IPS DF 6.9 (cell line): ENCODE measurements around the gene NEURL1B.
"Not testable (repeated sequence)": the region's sequence is repeated elsewhere in the genome, so short reads cannot be mapped to it uniquely, and the experiment has no call there.

ENCODE experiments used
- DNase-seq: peaks from one replicate; pipeline ENCODE4 v3.0.0-alpha.2; 2013; ENCODE audit warnings: low read depth, low spot score
- H3K27ac ChIP-seq: one replicate; pipeline ENCODE4 v1.5.1; 2013; ENCODE audit warnings: low read length, control low read depth
- H3K27me3 ChIP-seq: 2 replicates; pipeline ENCODE4 v1.6.1; 2013; ENCODE audit warnings: mild to moderate bottlenecking, low read length; ENCODE audit not compliant: control insufficient read depth, insufficient read depth
- H3K36me3 ChIP-seq: 2 replicates; pipeline ENCODE4 v1.6.1; 2013; ENCODE audit warnings: low read length; ENCODE audit not compliant: control insufficient read depth, insufficient read depth
- H3K4me1 ChIP-seq: 2 replicates; pipeline ENCODE4 v1.6.1; 2013; ENCODE audit warnings: low read length; ENCODE audit not compliant: control insufficient read depth, insufficient read depth
- H3K4me3 ChIP-seq: 2 replicates; pipeline ENCODE4 v1.5.1; 2013; ENCODE audit warnings: mild to moderate bottlenecking, low read length
- H3K9me3 ChIP-seq: 2 replicates; pipeline ENCODE4 v1.6.1; 2013; ENCODE audit warnings: low read length, inconsistent platforms; ENCODE audit not compliant: control insufficient read depth, insufficient read depth
- WGBS: extraction: QIAGEN DNeasy Blood & Tissue Kit; methylation state at CpG from one replicate; pipeline ENCODE4 v1.1.7; 2013; ENCODE audit warnings: mixed read lengths, missing lambda C conversion rate; ENCODE audit not compliant: insufficient read length, insufficient coverage; 5-methylcytosine and 5-hydroxymethylcytosine counted together

The NEURL1B gene

DNA sequence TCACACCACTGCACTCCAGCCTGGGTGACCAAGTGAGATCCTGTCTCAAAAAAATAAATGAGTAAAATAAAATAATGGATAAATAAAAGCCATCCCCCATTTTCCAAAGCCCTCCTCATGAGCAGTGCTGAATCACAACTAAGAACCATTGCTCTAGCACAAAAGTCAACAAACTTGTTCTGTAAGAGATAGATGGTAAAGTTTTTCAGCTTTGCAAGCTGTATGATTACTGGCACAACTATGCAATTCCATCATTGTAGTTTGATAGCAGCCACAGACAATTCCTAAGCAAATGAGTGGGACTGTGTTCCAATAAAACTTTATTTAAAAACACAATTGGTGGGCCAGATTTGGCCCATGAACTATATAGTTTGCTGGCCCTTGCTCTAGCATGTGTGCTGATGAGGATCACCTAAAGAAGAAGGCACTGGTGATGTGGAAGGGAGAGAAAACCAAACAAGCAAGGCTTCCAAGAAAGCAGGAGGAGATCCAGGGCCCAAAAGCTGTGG, 64.6 kb downstream of the NEURL1B start:
- no peak for DNase-seq
- Histone ChIP-seq H3K36me3 (no peaks in the 10 kb centered on the region), H3K27me3 (no peaks in the 10 kb centered on the region), H3K9me3 (no peaks in the 10 kb centered on the region), H3K4me3 (no peak overlapping the region), H3K4me1 (peaks cover 3% of the 10 kb centered on the region; the same call in 1 of the 2 replicates), H3K27ac (no peak overlapping the region)

DNA sequence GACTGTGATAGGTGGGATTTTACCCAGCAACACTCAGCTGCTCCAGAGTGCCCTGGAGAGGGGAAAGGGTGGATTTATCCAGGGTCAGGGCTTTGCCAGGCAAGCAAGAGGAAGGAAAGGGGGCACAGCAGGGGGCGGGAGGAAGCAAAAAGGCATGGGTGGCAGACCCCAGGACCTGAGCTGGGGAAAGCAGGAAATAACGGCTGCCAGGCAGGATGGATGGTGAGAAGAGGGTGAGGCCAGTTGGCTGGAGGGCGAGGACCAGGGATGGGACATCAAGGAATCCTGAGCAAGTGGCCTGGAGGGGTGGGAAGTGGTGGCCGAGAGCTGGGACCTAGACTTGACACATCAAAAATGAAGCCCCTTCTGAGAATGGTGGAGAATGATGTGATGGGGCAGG, 65.7 kb downstream of the NEURL1B start:
- H3K4me1 ChIP-seq: no peaks in the 10 kb centered on the region
- H3K27ac ChIP-seq: no peak overlapping the region
- H3K27me3 ChIP-seq: no peaks in the 10 kb centered on the region
- no peaks in the 10 kb centered on the region for H3K36me3 ChIP-seq
- no CpG with 5 or more reads among the region's 4 CpGs for WGBS
- H3K4me3 ChIP-seq: no peak overlapping the region
- H3K9me3 ChIP-seq: no peaks in the 10 kb centered on the region
- no peak for DNase-seq

DNA sequence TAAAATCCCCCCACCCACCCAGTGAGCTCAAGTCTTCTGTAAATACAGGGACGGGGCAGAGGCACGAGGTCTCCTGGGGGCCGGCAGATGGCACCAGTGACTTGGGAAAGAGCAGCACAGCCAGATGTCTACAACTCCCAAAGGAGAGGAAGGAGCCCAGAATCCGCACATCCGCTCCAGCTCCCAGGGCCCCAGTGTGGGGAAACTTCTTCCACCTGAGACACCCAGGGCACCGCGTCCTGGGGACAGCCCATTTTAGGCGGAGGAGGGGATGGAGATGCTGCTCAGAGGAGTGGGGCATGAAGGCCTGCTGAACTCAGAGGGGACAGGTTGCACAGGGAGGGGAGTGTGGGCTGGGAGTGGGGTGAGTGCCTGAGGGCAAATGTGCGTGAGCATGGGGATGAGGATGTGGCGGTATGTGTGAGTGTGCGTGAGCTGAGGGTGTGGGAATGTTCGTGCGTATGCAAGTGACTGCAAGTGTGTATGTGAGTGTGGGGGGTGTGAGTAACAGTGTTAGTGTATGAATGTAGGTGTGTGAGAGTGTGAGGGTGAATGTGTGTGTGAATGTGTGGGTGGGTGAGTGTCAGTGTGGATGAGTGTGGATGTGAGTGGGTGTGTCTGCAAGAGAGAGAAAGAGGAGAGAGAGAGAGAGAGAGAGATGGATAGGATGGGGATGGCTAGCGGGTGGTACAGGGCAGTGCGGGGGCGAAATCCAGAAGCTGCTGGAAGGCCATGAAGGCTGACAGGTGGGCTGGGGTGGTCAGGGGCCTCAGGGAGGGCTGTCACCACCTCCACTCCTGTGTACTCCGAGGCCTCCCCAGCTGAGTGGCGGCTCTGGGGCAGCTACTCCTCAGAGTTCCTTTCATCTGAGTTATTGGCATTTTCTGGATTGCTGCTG, 66.5 kb downstream of the NEURL1B start:
- 100% methylated on average over 2 of the region's 18 CpGs for WGBS
- Histone ChIP-seq H3K36me3 (no peaks in the 10 kb centered on the region), H3K27me3 (no peaks in the 10 kb centered on the region), H3K4me1 (no peaks in the 10 kb centered on the region), H3K27ac (no peak overlapping the region), H3K9me3 (no peaks in the 10 kb centered on the region), H3K4me3 (no peak overlapping the region)
- no peak for DNase-seq

DNA sequence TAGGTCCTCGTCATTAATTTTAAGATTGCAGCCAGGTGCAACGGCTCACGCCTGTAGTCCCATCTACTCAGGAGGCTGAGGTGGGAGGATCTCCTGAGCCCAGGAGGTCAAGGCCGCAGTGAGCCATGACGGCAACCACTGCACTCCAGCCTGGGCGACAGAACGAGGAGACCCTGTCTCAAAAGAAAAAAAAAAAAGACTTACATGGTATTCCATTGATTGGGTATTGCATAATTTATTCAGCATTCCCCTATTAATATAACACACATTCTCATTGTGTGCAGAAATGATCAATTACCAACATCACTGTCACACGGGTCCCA, 67.1 kb downstream of the NEURL1B start:
- no peak overlapping the region for H3K27ac ChIP-seq
- DNase-seq: no peak
- WGBS: no CpG with 5 or more reads among the region's 8 CpGs
- H3K36me3 ChIP-seq: no peaks in the 10 kb centered on the region
- no peaks in the 10 kb centered on the region for H3K9me3 ChIP-seq
- H3K27me3 ChIP-seq: no peaks in the 10 kb centered on the region
- H3K4me3 ChIP-seq: no peak overlapping the region
- H3K4me1 ChIP-seq: no peaks in the 10 kb centered on the region

DNA sequence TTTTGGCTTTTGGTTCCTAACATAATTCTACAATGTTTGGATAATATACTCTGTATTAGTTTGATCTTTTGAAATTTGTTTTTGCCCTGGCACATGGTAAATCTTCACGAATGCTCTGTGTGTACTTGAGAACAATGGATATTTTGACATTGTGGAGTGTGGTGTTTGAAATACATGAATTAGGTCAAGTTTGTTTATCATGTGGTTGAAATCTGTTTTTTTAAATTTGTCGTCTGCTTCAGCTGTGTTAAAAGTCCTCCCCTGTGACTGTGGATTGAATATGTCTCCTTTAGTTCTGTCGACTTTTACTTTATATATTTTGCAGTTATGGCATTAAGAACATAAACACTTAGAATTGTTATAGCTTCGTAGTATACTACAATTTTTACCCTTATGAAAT, 69.6 kb downstream of the NEURL1B start:
- Histone ChIP-seq H3K4me1 (no peaks in the 10 kb centered on the region), H3K36me3 (no peaks in the 10 kb centered on the region)
- no CpG with 5 or more reads among the region's 4 CpGs for WGBS

DNA sequence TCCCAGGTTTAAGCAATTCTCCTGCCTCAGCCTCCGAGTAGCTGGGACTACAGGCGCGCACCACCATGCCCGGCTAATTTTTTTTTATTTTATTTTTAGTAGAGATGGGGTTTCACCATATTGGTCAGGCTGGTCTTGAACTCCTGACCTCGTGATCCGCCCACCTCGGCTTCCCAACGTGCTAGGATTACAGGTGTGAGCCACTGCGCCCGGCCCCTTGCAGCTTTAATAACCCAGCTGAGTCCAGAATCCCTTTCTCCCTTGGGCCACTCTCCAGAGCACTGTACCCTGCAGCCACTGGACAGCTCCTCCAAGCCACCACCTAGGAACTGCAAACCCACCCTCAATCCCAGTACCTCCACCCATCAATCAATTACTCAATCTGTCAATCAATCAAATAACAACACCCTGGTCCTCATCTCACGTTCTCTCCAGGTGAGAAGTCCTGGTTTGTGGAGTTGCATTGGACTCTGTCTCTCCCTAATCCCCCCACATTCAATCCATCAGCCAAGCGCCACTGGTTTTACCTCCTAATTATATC, 70.3 kb downstream of the NEURL1B start:
- H3K4me1 ChIP-seq, DNase-seq: not testable (repeated sequence)
- WGBS: no CpG with 5 or more reads among the region's 12 CpGs

More for the DNA sequence above, 69.6 kb downstream of the NEURL1B start:
- H3K4me3 ChIP-seq: no peak overlapping the region
- no peak for DNase-seq
- no peak overlapping the region for H3K27ac ChIP-seq
- no peaks in the 10 kb centered on the region for H3K9me3 ChIP-seq
- no peaks in the 10 kb centered on the region for H3K27me3 ChIP-seq

DNA sequence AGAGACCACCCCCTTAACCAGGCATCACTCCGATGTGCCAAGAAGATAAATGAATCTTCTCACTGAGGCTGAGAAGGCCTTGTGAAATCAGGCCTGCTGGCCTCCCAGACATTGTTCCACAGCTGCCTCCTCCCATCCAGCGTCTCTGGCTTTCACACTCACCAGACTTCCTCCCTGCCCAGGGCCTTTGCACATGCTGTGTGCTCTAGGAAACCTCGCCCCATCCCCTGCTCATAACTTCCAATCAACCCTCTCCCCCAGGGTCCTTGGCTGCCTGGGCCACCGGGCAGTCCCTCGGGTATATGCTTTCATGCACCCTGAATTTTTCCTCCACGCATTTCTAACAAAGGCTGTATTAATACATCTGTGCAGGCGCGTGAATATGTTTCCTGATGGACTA, 71.5 kb downstream of the NEURL1B start:
- WGBS: no CpG with 5 or more reads among the region's 8 CpGs
- Histone ChIP-seq H3K27me3 (no peaks in the 10 kb centered on the region; the same call in 1 of the 2 replicates), H3K9me3 (no peaks in the 10 kb centered on the region), H3K4me3 (no peak overlapping the region), H3K36me3 (no peaks in the 10 kb centered on the region), H3K4me1 (peaks cover 2% of the 10 kb centered on the region; the same call in 1 of the 2 replicates), H3K27ac (no peak overlapping the region)
- no peak for DNase-seq

More for the DNA sequence above, 70.3 kb downstream of the NEURL1B start:
- not testable (repeated sequence) for H3K27ac ChIP-seq, H3K9me3 ChIP-seq, H3K4me3 ChIP-seq, H3K27me3 ChIP-seq, H3K36me3 ChIP-seq

DNA sequence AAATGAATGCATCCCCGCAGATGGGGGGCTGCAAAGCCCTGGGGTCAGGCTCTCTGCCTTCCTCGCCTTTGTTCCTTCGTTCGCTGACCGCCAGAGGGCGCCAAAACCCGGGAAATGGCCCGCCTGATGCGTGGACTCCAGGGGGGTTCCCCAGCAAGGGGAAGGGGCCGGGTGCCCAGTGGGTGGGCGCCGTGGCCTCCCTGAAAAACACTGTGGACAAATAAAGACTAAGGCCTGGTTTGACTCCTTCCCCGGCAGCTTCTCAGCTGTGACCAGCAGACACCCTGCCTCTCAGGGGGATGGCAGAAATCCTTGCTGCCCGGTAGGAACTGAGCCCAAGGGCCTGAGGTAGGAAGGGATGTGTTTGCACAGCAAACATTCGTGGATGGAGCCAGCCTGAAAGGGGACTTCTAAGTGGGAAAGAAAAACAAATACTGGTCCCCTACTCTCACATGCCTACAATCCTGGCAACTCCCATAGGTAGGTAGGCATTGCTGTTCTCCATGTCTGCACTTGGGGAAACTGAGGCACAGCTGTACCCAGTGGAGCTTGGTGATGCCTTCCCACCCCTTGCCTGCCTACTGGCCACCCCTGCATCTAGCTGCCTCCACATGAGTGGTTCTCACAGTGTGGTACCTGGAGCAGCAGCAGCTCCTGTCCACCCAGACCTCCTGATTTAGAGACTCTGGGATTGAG, 72.2 kb downstream of the NEURL1B start:
- H3K27me3 ChIP-seq: no peaks in the 10 kb centered on the region; the same call in 1 of the 2 replicates
- no peak overlapping the region for H3K4me3 ChIP-seq
- H3K4me1 ChIP-seq: peaks cover 2% of the 10 kb centered on the region; the same call in 1 of the 2 replicates
- no peaks in the 10 kb centered on the region for H3K9me3 ChIP-seq
- no peak for DNase-seq
- WGBS: no CpG with 5 or more reads among the region's 15 CpGs
- H3K27ac ChIP-seq: no peak overlapping the region
- H3K36me3 ChIP-seq: no peaks in the 10 kb centered on the region

DNA sequence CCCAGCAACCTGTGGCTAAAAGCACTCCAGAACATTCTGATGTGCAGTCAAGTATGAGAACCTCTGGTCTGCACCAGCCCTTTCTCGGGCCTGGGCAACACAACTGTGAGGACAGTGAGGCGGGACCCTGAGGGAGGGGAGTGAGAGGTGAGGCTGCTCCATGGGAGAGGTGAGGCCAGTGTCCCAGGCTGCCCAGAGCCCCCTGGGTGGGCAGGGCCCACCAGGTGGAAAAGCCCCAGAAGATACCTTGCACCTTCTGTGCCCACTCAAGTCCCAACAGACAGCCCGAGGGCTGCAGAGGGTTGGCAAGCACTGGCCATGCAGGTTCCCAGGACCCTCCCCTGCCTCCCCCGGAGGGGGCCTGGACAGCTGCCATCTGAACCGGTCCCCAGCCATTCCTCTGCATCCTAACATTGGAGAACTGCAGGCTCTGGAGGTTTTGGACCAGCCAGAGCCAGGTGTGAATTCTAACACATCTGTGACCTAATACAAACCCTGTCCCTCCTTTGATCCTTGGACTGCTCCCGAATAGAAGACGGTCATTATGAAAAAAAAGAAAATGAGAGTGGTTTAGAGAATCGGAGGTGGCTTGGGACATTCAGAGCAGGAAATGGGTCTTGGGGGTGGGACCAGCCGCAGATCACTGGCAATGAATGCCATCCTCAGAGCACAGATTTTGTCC, 72.9 kb downstream of the NEURL1B start:
- no peak for DNase-seq
- Histone ChIP-seq H3K27me3 (no peaks in the 10 kb centered on the region; the same call in 1 of the 2 replicates), H3K27ac (no peak overlapping the region), H3K4me3 (no peak overlapping the region), H3K9me3 (no peaks in the 10 kb centered on the region), H3K4me1 (peaks cover 2% of the 10 kb centered on the region; the same call in 1 of the 2 replicates), H3K36me3 (no peaks in the 10 kb centered on the region)
- no CpG with 5 or more reads among the region's 9 CpGs for WGBS
